BE2C (cell line): ENCODE data around the gene LEPROT.

Experiments
- DNase-seq: peaks from one replicate; pipeline ENCODE4 v3.0.0-alpha.2; 2020
- H3K27me3 ChIP-seq: fragments of 250-450 bp; sonication (Bioruptor Pico); 2 replicates; pipeline ENCODE4 v1.5.1; 2020; ENCODE audit warnings: mild to moderate bottlenecking
- H3K36me3 ChIP-seq: fragments of 250-450 bp; sonication (Bioruptor Pico); 2 replicates; pipeline ENCODE4 v1.5.1; 2020; ENCODE audit warnings: mild to moderate bottlenecking
- H3K4me1 ChIP-seq: fragments of 250-450 bp; sonication (Bioruptor Pico); 2 replicates; pipeline ENCODE4 v1.5.1; 2020
- H3K4me3 ChIP-seq: 2 replicates; pipeline ENCODE4 v1.5.1; 2011; ENCODE audit warnings: low read depth, low read length
- H3K9me3 ChIP-seq: fragments of 250-450 bp; sonication (Bioruptor Pico); 2 replicates; pipeline ENCODE4 v1.5.1; 2020
- TF ChIP-seq, protein P1 (sequence below): IDR thresholded peaks from 2 replicates; pipeline ENCODE4 v1.5.1; 2012; ENCODE audit warnings: mild to moderate bottlenecking, low read depth, low read length

The LEPROT gene

DNA sequence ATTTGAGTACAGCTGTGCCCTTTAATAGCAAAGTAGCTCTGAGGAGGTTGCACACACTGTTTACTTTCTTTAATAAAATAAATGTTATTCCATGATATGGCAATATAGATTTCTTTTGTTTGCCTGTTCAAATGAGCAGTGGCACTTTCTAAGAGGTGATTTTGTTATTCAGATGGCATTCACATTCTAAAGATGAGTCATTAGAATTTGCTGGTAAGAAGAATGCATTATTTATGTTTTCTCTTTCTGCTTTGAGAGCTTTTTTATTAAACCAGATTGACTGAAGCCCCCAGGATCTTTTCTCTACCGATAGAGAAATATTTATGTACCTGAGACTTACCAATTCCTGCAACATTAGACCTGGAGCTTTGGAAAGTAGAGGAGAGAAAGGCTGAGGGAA lies 11.2 kb upstream of the LEPROT start:
- Histone ChIP-seq H3K4me1 (no peaks in the 10 kb centered on the region), H3K9me3 (no peaks in the 10 kb centered on the region), H3K4me3 (no peak overlapping the region), H3K36me3 (peaks cover 3% of the 10 kb centered on the region), H3K27me3 (no peaks in the 10 kb centered on the region)
- DNase-seq: no peak
- TF ChIP-seq, protein P1, sequence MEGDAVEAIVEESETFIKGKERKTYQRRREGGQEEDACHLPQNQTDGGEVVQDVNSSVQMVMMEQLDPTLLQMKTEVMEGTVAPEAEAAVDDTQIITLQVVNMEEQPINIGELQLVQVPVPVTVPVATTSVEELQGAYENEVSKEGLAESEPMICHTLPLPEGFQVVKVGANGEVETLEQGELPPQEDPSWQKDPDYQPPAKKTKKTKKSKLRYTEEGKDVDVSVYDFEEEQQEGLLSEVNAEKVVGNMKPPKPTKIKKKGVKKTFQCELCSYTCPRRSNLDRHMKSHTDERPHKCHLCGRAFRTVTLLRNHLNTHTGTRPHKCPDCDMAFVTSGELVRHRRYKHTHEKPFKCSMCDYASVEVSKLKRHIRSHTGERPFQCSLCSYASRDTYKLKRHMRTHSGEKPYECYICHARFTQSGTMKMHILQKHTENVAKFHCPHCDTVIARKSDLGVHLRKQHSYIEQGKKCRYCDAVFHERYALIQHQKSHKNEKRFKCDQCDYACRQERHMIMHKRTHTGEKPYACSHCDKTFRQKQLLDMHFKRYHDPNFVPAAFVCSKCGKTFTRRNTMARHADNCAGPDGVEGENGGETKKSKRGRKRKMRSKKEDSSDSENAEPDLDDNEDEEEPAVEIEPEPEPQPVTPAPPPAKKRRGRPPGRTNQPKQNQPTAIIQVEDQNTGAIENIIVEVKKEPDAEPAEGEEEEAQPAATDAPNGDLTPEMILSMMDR: no peak

- TF ChIP-seq, protein P1: no peak
- H3K4me1 ChIP-seq: no peaks in the 10 kb centered on the region
- no peak overlapping the region for H3K4me3 ChIP-seq
- DNase-seq: no peak
- no peaks in the 10 kb centered on the region for H3K27me3 ChIP-seq
- peaks cover 3% of the 10 kb centered on the region for H3K36me3 ChIP-seq
- H3K9me3 ChIP-seq: no peaks in the 10 kb centered on the region
Measured at GRCh38 chr1:65409816-65410326, 10.6 kb upstream of the LEPROT start.

GRCh38 chr1:65412256-65412983 lies 8.0 kb upstream of the LEPROT start:
- H3K4me1 ChIP-seq: no peaks in the 10 kb centered on the region
- H3K4me3 ChIP-seq: no peak overlapping the region
- H3K9me3 ChIP-seq: no peaks in the 10 kb centered on the region
- no peak for DNase-seq
- no peaks in the 10 kb centered on the region for H3K27me3 ChIP-seq
- H3K36me3 ChIP-seq: peaks cover 3% of the 10 kb centered on the region; the same call in 1 of the 2 replicates
- TF ChIP-seq, protein P1: no peak

DNA sequence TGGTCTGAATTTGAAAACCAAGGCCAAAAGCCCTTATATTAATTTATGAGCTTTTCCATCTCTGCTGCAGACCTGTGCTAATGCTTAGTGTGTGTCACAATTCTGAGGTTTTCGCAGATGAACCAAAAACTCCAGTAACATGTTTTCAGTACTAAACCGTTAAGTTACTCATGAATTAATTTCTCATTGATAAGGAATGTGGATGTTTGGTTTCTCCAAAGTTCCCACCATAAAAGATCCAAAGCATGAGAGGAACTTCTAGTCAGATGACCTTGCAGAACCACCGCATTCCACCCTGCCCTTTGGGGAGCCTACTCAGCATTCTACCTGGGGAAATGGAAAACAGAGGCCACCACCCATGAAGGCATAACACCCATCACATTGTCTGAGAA lies 7.5 kb upstream of the LEPROT start:
- DNase-seq: no peak
- Histone ChIP-seq H3K4me3 (no peak overlapping the region), H3K36me3 (no peaks in the 10 kb centered on the region), H3K9me3 (no peaks in the 10 kb centered on the region), H3K4me1 (no peaks in the 10 kb centered on the region), H3K27me3 (no peaks in the 10 kb centered on the region)
- TF ChIP-seq, protein P1: no peak

- Histone ChIP-seq H3K27me3 (no peaks in the 10 kb centered on the region), H3K4me1 (no peaks in the 10 kb centered on the region), H3K9me3 (no peaks in the 10 kb centered on the region), H3K4me3 (no peak overlapping the region), H3K36me3 (no peaks in the 10 kb centered on the region)
- TF ChIP-seq, protein P1: no peak
- DNase-seq: no peak
Measured at GRCh38 chr1:65414538-65414937, 5.9 kb upstream of the LEPROT start.

- Histone ChIP-seq H3K4me1 (no peaks in the 10 kb centered on the region), H3K27me3 (no peaks in the 10 kb centered on the region), H3K4me3 (no peak overlapping the region), H3K9me3 (no peaks in the 10 kb centered on the region), H3K36me3 (no peaks in the 10 kb centered on the region)
- DNase-seq: no peak
- TF ChIP-seq, protein P1: no peak
Measured at GRCh38 chr1:65416767-65417166, 3.7 kb upstream of the LEPROT start.
